Erythroblast (primary cell): ENCODE measurements around the gene TRANK1.

Experiments
- GATA1 ChIP-seq: IDR thresholded peaks from 2 replicates; pipeline ENCODE4 v1.6.1; 2011; ENCODE audit warnings: low read depth, mild to moderate bottlenecking, control low read depth, low read length, moderate library complexity
- POLR2A ChIP-seq: IDR thresholded peaks from 2 replicates; pipeline ENCODE4 v1.6.1; 2011; ENCODE audit warnings: mild to moderate bottlenecking, low read length

DNA sequence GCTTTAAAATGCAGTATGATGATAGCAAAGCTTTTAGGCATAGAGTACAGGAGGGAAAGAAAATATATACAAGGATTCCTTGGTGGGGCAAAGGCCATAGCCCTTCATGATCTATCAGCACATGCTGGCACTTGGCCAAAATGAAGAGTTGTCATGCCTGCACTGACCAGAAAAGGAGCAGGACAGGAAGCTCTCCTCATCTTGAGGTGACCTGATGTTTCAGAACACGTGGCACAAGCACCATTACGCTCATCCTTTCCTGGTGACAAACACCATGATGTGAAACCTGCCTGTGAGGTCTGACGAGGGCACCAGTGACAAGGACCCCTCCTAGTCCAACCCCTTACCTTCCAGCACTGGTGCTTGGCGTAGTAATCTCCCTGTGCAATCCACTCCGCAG, 102.6 kb downstream of the TRANK1 start:
- TF ChIP-seq POLR2A (no peak), GATA1 (no peak)
